Gastrocnemius medialis (tissue), 4 donors: ENCODE measurements around the gene LPAR2.

Source experiments
- POLR2A ChIP-seq, 2 donors: fragments of 450-650 bp; IDR thresholded peaks; one replicate each; pipeline ENCODE4 v1.6.1; 2017; ENCODE audit warnings: antibody characterized with exemption in 2 of 2, mild to moderate bottlenecking in 2 of 2, moderate library complexity in 2 of 2
- TF ChIP-seq, protein P1 (sequence below), 5 experiments: fragments of 450-650 bp in 3 of 5; fragments of 200-600 bp in 2 of 5; sonication (generic) in 2 of 5; IDR thresholded peaks in 4 of 5; conservative IDR thresholded peaks in 1 of 5; 1 replicate in 4 of 5; 2 replicates in 1 of 5; pipeline ENCODE4 v1.5.1; 2016 to 2019; ENCODE audit warnings: antibody characterized with exemption in 5 of 5, mild to moderate bottlenecking in 3 of 5, moderate library complexity in 3 of 5

DNA sequence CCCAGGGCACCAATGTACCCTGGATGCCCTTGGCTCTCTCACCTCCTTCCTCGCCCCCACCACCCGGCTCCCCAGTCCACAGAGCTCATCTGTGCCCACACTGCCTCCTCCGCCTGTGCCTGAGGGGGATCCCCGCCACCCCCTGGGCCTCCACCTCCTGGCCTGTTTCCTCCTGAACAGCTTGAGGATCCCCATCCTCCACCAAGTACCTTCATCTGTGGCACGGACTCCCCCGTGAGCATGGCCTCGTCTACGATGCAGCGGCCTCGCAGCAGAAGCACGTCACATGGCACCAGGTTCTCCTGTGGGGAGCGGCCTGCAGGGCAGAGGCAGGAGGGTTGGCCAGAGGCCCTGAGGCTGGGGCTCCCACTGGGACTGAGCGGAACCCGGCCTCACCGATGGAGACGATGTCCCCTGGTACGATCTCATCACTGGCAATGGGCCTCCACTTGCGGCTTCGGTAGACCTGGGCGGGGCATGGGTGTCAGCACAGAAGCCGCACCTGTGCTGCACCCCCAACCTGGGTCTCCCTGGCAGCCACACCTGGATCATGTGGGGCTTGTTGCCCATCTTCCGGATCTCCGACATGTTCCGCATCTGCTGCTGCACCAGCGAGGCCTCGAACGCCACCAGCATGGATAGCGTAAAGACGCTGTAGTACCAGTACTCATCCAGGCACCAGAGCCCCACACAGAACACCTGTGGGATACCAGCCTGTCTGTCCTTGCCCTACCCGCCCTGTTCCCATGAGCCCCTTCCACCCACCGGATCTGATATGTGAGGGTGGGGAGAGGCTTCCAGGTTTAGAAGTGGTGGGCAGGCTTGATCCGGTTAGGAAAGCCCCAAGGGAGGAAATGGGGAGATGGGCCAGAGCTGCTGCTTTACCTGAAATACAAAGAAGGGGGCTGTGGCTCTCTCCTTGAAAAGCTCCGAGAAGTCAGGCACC is 28.7 kb upstream of the LPAR2 start:
- TF ChIP-seq, protein P1, sequence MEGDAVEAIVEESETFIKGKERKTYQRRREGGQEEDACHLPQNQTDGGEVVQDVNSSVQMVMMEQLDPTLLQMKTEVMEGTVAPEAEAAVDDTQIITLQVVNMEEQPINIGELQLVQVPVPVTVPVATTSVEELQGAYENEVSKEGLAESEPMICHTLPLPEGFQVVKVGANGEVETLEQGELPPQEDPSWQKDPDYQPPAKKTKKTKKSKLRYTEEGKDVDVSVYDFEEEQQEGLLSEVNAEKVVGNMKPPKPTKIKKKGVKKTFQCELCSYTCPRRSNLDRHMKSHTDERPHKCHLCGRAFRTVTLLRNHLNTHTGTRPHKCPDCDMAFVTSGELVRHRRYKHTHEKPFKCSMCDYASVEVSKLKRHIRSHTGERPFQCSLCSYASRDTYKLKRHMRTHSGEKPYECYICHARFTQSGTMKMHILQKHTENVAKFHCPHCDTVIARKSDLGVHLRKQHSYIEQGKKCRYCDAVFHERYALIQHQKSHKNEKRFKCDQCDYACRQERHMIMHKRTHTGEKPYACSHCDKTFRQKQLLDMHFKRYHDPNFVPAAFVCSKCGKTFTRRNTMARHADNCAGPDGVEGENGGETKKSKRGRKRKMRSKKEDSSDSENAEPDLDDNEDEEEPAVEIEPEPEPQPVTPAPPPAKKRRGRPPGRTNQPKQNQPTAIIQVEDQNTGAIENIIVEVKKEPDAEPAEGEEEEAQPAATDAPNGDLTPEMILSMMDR (IDR thresholded peaks at IDR 0.05 in 4 of 5, conservative IDR thresholded peaks at IDR 0.05 in 1 of 5) = no peak
- no peak for TF ChIP-seq POLR2A (IDR thresholded peaks at IDR 0.05)
